Stimulated activated CD4-positive, alpha-beta T cell treated with anti-CD3 and anti-CD28 coated beads, TNF-alpha, amount 100 ng/mL, for 4 hours (primary cell): ENCODE measurements around the gene LSAMP.
"Not testable (repeated sequence)": the region's sequence is repeated elsewhere in the genome, so short reads cannot be mapped to it uniquely, and the experiment has no call there.

Experiments used
- DNase-seq, 3 experiments: peaks; one replicate each; pipeline ENCODE4 v3.0.0-alpha.2; 2020; ENCODE audit warnings: low read depth in 3 of 3

LSAMP gene

DNA sequence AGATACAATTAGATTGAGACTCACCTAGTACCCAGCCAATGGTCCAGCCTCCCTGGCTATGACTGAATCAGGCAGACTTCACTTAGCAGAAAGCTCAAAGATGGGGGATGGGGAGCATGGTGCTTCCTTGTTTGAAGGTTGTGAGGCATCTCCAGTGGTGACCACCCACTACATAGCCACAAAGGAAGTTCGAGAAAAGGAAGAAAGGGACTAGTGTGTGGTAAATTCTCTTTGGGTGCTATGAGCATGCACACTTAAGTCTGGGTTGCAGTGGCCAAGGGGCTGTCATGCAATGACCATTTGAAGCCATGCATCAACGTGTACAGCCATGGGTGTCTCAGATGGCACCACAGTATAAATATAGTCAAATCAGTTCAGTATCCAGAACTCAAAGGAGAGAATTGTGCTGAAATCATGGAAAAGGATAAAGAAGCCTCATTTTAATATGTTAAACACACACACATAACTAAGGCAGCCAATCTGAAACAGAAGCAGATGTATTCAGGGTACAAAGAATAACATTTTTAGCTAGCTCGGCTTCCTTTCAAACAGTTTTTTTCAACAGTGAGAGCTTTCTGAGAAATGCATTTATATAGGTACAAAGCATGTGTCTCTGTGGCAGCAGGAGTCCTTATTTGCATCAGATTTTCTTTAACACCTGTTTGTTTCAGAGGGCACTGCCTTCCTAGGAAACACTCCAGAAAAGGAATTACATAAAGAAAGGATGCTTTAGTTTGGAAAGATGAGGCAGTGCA is 546.5 kb downstream of the LSAMP start:
- DNase-seq: no peak

DNA sequence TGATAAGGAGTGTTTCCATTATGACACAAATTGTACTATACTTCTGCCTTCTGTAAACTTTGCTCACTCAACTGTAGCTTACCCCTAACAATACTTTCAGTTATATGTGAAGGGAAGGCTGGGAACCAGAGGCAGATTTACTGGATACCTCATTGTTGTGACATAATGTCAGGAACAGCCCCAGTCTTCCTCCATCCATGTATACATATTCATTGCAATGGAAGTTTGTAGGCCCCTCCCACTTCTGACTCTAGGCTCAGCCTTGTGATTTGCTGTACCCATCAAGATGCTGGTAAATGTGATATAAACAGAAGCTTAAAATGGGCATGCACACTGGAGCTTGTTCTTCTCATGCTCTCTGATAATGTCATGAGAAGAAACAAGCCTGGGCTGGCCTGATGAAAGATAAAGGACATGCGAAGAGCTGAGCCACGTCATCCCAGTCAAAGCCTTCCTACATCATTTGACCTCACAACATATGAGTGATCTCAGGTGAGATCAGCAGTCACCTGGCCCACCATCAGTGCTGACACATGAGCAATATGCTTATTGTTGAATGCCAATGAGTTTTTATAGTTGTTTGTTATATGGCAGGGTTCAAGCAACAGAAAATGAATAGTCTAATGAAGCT is 554.2 kb downstream of the LSAMP start:
- DNase-seq: no peak

DNA sequence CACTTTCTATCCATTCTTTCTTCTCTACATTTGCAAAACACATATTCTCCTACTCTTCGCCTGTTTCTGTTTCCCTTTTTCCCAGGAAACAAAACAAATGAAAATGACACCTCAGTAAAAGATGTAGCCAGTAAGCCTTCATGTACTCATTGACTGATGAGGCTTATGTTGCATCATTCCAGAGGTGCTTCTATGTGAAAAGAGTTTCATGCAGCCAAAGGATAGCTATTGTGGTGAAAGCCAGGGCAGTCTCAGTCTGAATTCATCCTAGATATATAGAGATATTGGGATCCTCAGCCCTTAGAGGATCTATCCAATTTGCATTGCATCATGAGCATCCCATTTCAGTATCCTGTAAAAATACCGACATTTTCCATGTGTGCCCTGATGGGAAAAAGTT is 554.7 kb downstream of the LSAMP start:
- no peak for DNase-seq

DNA sequence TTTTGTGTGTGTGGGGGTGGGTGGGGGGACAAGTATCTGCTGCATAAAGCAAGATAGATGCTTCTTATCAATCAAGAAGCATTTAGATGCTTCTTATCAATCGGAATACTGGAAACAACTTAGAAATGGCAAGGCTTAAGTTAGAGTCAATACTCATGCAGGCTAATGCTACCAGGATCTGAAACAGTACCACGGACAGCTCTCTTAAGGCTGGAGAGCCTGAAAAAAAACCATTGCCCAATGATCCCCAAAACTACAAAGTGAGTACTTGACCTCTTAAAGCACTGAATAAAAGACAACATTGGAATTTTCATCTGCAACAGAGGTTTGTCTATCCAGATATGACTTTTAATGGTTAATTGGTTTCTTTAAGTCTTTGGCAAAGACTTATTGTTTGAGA is 559.7 kb downstream of the LSAMP start:
- no peak for DNase-seq

DNA sequence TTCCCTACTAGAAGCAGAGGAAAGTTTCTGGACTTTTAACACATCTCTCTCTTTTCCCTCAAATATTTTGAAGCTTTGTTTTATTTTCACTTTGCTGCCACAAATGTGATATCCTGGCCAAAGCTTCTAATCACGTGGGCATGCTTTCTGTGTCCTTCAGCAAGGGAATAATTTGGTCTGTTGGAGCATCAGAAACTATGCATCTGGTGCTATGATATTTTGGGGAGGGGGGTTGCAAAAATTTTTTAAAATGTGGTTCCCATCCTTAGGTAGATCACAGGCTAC is 567.7 kb downstream of the LSAMP start:
- DNase-seq: no peak

DNA sequence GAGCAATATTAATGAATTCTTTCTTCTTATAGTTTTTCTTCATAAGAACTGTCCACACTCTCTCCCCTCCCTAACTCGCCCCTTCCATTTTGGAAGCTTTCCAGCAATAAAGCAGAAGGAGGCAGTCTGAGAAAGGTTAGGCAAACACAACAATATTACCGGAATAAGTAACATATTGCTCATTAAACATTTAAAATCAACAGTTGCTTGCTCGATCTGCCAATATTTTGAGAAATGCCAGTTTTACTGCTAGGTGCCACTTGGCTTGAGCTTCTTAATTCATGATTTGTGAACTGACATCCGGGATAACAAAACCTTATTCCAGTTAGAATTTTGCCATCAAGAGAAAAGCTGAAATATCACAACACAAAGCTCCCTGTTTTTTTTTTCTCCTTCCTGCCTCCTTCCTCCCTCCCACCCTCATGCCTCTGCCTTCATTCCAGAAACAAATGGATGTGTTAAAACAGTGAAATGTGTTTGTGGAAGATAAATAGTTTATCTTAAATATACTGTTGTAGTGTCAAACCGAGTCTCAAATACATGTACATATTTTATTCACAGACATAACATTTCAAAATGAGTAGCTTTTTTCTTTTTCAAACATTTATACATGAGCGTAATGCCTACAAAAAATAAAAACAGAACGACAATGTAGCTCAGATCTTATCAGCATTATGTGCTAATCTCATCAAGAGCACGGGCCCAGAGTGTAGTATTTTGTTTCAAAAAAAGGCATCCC is 568.2 kb downstream of the LSAMP start:
- no peak for DNase-seq

DNA sequence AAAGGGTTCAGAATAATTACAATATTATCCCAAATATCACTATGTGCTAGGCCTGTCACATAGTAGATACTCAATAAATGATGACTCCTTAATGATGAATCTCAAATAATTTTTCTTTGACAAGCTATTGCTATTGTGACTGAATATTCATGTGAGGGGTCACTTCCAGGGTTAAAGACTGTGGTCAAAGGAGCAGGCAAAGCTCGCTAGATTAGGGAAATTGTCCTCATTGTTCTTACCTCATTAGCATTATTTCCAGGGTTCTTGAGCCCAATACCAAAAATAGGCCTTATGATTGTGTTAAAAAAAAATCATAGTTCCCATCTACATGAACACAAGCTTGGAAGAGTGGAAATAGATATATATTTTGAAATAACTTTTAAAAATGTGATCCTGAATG is 569.8 kb downstream of the LSAMP start:
- no peak for DNase-seq

DNA sequence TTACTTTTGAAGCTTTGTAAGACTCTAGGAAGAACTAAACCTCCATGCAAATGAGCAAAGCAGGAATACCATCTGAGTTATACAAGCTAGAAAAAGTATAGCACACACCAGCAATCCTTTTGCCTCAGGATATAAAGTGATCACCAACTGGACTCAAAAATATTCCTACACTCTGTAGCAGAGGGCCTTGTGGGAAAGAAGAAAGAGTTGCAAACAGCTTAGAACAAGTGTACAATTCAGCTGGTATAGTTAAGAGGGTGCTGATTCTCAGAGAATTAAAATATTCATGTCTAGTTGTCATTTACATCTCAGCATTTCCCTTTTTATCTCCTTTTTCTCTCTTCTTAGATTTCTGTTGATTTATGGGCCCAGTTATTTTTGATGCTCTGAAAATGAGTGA is 573.6 kb downstream of the LSAMP start:
- no peak for DNase-seq

DNA sequence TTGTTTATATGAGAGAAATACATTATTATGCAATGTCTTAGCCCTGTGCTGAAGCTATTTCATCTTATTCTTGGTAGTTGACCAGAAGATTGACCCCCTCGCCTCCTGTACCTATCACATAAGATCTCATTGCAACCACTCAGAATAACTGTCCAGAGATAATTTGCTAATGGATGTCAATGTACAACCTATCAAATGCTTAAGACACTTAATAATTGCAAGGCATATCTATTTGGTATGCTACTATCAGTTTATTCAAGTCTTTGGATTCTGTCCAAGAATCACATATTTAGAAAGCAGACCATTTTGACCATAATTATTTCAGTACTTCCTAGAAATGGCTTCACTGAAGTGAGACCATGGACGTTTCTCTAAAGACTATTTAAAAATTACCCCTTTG is 580.4 kb downstream of the LSAMP start:
- DNase-seq: no peak

DNA sequence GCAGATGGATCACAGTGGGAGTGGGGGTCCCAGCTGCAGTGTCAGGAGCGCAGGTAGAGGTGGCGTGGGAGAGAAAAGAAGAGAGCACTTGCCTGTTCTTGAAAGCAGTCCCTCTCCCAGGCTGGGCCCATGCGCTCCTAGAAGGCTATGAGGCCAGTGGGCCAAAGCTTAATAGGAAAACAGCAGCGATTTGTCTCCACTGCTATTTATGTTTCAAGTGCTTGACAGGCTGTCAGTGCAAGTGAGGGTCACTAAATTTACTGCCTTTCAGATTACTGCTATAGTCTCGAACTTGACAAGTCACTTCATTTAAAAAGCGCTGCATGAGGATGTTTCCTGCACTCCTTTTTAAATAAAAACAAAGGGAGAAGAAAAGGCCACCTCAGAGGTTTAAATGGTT is 582.4 kb downstream of the LSAMP start:
- DNase-seq: no peak

DNA sequence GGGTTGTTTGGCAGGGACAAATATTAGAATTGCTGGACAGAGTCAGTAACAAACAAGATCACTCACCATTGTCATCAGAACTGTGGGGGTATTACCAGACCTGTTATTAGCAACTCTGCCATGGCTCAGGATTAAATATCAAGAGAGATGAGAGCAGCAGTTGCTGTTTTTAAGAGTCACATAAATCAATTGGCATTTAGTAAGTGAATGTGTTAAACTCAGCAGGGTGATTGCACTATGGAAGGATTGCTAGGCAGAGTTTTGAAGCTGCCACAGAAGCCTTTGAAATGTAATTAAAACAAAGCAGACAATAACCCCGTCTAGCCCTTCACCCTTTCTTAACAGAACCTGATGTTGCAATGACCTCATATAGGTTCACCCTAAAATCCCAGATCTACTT is 583.2 kb downstream of the LSAMP start:
- no peak for DNase-seq

DNA sequence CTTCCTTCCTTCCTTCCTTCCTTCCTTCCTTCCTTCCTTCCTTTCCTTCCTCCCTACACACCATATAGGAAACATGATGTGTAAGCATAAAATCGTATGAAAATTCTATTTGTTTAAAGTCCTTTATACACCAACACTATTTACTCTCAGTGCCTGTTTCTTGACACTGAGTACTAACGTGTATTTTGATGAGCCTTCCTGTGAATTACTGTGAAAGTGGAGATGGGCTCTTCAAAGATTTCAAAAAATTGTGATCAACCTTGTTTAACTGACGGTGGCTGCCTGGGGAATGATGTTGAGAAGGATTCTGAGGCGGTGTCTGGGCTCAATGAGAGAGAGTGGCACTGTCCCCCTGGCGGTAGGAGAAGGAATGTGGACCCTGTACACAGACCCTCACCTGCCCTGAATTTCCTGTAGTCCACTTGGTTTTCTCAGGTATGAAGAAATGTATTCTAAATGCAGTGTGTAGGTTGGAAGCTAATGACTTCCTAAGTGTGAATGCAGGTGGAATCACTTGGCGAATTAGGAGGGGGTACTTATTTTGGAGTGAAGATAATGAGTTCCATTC is 584.0 kb downstream of the LSAMP start:
- DNase-seq: no peak

DNA sequence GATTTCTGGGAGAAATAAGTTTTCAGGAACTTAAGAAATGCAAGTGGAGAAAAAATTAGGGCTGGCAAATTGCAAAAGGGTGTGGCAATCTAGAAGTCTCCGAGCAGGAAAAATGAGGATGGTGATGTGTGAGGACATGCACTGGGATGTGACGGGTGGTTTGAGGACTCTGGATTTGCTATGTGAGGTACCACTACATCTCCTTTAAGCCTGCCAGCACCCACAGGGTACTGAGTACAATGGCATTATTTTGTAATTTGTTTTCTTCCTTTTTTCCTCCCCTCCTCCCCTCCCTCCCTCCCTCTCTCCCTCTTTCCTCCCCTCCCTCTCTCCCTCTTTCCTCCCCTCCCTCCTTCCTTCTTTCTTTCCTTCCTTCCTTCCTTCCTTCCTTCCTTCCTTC is 584.5 kb downstream of the LSAMP start:
- no peak for DNase-seq

DNA sequence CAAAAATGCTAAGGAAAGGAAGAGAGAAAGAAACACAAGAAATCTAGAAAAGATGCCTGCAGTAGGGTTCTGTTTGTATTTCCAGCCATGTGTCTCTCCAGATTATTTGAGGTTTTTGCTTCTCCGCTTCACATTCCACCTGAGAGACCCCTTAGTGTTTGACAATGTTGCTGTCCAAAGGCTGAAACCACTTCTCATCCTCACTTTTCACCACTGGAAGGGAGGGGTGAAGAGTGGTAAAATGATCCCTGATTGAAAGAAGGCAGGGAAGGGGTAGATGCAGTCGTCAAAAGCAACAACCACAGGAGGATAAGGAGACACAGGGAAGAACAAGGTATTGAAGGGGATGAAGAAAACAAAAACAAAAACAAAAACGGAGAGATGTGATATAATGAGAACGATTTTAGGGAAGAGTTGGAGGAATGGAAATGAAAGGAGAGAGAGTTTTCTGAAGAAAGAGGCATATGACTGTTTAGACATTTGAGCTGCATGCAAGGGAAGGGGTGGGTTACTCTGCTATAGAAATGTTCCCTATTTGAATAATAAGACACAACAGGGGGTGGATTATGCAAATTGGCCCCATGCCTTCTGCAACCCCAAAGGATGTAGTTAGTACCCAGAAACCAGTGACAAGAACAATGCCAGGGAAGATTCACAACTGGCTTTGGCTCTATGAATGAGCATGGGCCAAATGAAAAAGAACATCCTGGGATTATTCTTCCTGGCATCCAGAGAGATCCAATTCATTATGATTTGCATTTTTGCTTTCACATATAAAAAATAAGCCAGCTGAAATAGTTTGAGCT is 586.1 kb downstream of the LSAMP start:
- DNase-seq: no peak

DNA sequence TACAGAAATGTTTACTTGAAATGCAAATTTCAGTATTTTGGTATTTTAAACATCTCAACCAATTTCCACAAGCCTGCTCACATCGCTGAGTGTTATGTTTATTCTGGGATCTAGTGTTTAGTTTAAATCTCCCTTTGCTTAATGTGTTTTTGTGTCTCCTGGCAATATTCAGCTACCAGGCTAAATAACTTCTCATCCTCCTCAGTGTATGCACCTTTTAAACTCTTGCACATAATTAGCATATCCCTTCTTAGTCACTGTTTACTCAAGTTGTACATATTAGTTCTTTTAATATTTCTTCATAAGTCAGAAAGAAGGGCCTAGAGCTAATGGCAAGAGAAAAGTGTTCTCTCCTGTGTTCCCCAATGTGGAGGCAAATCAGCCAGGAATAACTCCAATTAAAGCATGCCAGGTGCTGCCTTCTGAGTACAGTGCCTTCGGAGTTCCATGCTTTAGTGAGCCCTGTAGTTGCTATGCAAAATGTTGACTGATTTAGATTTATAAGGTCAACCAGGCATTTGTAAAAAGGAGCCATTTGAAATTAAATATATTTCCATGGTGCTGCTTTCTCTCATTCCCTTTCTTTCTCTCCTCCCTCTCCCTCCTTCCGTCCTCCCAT is 587.7 kb downstream of the LSAMP start:
- no peak for DNase-seq

DNA sequence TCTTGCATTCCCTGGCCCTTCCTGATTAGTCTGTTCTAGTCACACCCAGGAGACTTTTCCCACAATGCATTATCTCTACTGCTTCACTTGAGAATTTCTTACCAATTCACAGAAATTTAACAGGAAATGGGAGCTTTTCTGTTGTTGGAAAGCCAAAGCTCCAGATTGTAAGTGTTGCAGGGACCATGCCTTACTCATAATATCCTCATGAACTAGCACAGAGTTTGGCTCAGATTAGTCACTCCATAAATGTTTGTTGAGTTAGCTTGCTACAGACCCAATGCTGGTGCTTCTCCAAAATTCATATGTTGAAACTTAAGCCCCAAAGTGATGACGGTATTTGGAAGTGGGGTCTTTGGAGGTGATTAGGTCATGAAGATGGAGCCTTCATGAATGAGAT is 589.4 kb downstream of the LSAMP start:
- no peak for DNase-seq

DNA sequence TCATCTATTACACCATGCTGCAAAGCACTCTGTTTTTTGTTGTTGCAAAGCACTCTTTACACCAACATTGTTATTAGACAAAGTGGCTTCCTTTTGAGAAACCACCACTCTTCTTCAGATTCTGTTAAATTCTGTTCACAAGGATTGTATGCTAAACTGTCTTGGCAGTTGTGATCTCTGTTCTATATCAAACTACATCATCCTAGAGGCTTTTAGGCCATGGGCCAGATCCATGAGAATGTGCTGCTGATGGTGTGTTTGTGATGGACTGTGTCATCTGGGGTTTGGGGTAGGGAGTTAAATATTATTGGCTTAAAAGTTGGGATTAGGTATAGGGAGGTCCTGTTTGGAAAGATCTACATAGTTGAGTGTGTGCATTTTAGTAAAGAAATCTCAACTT is 592.2 kb downstream of the LSAMP start:
- no peak for DNase-seq

DNA sequence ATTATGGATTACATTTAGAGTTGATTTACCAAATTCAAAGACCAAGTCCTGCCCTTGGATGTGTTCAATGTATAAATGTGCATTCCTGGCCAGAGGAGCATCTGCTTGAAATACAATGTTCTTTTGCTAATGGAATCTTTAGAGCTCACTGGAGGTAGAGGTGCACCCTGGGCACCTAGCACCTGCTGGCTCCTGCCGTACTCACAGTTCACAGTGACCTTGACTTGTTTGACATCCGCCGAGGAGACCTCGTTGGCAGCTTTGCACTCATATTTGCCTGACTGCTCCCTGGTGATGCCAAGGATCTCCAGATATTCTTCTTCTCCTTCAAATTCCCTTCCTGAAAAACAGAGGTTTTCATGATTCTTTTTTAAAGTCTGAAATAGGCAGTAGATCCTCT is 593.0 kb downstream of the LSAMP start:
- DNase-seq: no peak

DNA sequence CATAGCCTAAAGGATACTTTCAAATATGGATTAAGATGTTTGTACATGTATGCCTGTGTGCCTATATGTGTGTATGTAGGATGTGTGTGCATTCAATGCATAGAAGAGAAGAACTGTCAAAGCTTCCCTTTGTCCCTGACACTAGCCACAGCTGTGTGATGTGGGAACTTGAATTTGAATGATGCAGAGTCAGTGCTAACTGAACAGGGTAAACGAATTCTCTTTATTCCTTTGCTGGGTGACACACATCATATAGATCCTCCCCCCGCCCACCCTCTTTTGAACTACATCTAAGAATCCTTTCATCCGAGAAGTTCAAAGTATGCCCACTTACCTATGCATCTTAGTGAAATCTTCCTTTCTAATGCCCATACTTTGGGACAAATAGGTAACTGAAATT is 593.7 kb downstream of the LSAMP start:
- DNase-seq: no peak

DNA sequence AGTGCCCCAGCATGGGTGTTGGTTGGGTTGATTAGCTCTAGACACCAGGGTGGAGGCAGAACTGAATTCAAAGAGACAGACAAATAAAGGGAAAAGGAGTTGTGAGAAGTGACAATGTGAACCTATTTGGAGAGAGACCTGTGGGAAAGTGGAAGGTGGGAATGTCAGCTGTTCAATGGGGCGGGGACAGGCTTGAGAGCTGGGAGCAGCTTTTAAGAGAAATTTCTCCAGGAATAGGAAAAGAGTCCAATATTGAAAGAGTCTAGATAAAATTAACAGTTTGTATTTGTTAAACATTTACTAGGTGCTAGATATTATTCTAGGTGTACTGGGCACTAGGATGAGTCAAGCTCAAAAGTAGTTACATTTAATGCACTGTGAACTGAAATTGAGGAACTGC is 596.6 kb downstream of the LSAMP start:
- DNase-seq: no peak

DNA sequence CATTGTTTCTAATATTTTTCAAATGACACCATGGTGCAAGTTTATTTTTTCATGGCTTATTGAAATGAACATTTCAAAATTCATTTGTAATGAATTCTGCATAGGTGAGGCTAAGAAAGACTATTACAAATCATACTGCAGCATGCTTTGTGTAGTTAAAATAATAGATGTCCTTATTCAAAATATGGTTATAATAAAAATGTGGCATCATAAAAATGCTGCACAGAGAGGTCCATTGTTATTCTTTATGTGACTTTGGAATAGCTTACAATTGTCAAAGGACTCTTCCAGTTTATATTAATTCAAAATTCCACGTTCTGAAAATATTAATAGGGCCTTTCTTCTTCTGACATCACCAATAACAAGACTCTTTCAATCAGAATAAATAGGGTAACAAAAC is 599.3 kb downstream of the LSAMP start:
- DNase-seq: no peak

DNA sequence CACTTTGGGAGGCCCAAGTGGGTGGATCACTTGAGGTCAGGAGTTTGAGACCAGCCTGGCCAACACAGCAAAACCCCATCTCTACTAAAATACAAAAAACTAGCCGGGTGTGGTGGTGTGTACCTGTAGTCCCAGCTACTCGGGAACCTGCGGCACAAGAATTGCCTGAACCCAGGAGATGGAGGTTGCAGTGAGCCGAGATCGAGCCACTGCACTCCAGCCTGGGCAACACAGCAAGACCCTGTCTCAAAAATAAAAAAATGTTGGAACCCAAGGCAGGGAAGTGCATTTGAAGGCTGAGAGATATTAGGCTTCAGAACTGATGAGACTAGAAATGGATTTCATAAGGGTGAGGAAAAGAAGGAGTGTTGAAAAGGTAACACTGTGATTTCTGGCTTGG is 600.6 kb downstream of the LSAMP start:
- not testable (repeated sequence) for DNase-seq
